ENCODE measurements around the gene HADHA.

- TF ChIP-seq, protein P1, sequence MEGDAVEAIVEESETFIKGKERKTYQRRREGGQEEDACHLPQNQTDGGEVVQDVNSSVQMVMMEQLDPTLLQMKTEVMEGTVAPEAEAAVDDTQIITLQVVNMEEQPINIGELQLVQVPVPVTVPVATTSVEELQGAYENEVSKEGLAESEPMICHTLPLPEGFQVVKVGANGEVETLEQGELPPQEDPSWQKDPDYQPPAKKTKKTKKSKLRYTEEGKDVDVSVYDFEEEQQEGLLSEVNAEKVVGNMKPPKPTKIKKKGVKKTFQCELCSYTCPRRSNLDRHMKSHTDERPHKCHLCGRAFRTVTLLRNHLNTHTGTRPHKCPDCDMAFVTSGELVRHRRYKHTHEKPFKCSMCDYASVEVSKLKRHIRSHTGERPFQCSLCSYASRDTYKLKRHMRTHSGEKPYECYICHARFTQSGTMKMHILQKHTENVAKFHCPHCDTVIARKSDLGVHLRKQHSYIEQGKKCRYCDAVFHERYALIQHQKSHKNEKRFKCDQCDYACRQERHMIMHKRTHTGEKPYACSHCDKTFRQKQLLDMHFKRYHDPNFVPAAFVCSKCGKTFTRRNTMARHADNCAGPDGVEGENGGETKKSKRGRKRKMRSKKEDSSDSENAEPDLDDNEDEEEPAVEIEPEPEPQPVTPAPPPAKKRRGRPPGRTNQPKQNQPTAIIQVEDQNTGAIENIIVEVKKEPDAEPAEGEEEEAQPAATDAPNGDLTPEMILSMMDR (IDR thresholded peaks at IDR 0.05), result no peak
- no peak for TF ChIP-seq POLR2A (IDR thresholded peaks at IDR 0.05)
Measured at GRCh38 chr2:26279886-26280285, 35.5 kb upstream of the HADHA start.
